GM18907 (cell line): ENCODE data around the gene REC114.
"Not testable (repeated sequence)": the region's sequence is repeated elsewhere in the genome, so short reads cannot be mapped to it uniquely, and the experiment has no call there.

ENCODE experiments used
- ATAC-seq: cut with Tn5 transposase; IDR thresholded peaks from one replicate; pipeline ENCODE4 v1.9.1; 2021; ENCODE audit warnings: mild to moderate bottlenecking, moderate library complexity; ENCODE audit not compliant: unreplicated experiment

REC114 gene

GRCh38 chr15:73454096-73454495 is 11.1 kb downstream of the REC114 start:
- no peak for ATAC-seq

GRCh38 chr15:73455876-73456275 is 12.9 kb downstream of the REC114 start:
- no peak for ATAC-seq

DNA sequence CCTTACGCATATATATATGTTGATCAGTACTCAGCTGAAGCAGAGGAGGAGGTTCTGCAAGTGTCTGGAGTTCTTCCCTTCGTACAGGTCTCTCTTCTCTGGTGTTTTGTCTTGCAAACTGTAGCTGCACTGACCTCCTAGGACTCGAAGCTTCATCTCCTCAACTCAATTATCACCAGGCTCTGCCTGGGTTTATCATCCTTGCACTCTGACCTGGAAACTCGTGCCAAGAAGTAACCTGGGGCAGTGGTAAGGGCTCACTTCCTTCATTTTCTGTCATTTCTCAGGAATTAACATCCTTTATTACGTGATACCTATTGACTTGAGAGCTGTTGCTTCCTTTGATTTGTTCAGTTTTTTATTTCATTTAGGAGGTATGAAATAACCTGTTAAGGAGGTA is 14.4 kb downstream of the REC114 start:
- ATAC-seq = no peak

- no peak for ATAC-seq
Measured at GRCh38 chr15:73460662-73461061, 17.7 kb downstream of the REC114 start.

DNA sequence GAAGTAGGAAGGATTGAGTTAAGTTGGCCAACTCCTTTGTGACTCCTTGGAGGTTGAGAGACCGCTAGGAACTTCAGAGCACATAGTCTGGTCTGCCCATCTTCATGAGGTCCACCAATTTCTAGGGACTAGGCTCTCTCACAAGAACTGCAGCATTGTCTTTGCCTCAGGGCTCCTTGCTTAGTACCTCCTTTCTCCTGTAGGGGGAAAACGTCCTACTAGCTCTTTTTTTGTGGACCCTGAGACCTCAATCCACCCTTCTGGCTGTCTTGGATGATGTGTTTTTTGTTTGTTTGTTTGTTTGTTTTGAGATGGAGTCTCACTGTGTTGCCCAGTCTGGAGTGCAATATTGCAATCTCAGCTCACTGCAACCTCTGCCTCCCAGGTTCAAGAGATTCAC is 21.6 kb downstream of the REC114 start:
- no peak for ATAC-seq

- no peak for ATAC-seq
Measured at GRCh38 chr15:73467758-73468157, 24.8 kb downstream of the REC114 start.

GRCh38 chr15:73474785-73475184 is 31.8 kb downstream of the REC114 start:
- no peak for ATAC-seq

DNA sequence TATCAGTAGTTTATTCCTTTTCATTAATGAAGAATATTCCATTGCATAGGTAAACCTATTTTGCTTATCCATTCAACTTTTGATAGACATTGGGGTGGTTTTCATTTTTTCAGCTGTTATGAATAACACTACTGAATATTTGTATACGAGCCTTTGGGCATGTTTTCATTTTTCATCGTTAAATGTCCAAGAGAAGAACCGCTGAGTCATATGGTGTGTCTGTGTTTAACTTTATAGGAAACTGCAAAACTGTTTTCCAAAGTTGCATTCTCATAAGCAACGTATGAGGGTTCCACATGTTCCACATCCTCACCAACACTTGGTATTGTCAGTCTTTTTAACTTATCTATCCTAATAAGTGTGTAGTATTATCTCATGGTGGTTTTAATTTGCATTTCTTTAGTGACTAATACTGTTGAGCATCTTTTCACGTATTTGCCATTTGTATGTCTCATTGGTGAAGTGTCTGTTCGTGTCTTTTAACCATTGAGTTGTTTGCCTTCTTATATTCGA is 33.8 kb downstream of the REC114 start:
- no peak for ATAC-seq

DNA sequence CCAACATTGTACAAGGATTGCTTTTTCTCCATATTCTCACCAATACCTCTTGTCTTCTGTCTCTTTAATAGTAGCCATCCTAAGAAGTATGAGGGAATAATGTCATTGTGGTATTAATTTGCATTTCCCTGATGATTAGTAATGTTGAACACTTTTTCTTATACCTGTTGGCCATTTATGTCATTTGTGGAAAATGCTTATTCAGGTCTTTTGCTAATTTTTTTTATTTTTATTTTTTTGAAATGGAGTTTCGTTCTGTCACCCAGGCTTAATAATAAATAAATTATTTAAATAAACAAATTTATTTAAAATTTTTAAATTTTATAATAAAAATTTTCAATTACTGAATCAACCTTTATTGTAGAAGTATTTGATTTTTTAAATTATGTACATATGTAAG is 37.1 kb downstream of the REC114 start:
- ATAC-seq = no peak

GRCh38 chr15:73482166-73482565 is 39.2 kb downstream of the REC114 start:
- no peak for ATAC-seq

DNA sequence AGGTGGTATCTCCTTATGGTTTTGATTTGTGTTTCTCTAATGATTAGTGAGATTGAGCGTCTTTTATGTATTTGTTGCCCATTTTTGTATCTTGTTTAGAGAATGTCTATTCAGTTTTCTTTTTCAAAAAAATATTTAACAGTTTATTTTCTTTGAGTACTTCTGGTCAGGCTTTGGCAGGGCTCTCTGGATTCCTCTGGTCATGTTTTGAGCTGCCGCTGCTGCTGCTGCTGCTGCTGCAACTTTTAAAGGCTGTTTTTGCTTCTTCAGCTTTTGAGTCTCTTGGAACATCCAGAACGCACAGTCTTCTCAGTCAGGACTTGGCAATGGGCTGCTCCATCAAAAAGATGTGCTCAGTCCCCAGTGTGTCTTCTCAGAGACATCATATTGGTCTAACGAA is 40.1 kb downstream of the REC114 start:
- no peak for ATAC-seq

GRCh38 chr15:73485372-73485771 is 42.4 kb downstream of the REC114 start:
- ATAC-seq = no peak

- not testable (repeated sequence) for ATAC-seq
Measured at GRCh38 chr15:73485885-73486284, 42.9 kb downstream of the REC114 start.

- ATAC-seq = no peak
Measured at GRCh38 chr15:73488698-73489097, 45.7 kb downstream of the REC114 start.

DNA sequence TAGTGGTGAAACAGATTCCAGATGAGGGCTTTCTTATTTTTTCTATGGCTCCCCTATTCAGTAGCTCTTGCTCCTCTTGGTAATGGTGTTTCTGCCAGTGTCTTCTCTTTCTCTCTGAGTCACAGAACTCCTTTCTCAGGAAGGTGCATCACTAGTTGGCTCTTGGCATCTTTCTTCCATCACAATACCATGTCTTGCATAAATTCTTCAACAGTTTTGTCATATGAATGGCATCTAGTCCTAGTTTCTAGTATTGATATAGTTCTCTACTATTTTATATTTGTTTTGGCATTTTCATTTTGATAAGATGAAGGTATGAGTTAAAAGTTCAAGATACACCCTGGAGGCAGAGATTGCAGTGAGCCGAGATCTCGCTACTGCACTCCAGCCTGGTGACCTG is 51.0 kb downstream of the REC114 start:
- ATAC-seq = no peak

- no peak for ATAC-seq
Measured at GRCh38 chr15:73495181-73495580, 52.2 kb downstream of the REC114 start.

- ATAC-seq = no peak
Measured at GRCh38 chr15:73500696-73501095, 57.7 kb downstream of the REC114 start.

DNA sequence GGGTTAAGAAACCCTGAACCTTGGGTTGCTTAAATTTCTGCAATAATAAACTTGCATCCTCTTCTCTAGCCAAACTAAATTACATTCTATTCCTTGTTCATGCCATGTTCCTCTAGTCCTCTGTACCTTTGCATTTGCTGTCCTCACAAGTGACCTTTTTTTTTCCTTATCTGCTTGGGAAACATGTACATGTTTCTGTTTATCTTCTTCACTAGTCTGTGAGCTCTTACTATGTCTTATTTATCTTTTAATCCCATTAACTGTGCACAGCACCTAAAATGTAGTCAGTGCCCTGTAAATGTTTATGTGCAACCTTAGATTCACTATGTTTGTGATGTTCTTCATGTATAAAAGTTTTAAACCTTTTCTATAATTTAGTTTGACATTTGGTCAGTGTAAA is 61.9 kb downstream of the REC114 start:
- ATAC-seq = no peak

DNA sequence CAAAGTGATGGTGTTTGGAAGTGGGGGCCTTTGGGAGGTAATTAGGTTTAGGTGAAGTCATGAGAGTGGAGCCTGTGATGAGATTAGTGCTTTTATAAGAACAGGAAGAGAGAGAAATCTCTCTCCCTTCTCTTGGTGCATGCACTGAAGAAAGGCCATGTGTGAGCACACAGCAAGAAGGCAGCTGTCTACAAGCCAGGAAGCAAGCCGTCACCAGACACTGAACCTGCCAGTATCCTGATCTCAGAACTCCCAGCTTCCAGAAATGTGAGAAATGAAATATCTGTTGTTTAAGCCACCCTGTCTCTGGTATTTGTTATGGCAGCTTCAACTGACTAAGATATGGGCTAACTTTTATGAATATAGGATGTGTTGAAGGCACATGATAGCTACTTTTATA is 72.6 kb downstream of the REC114 start:
- no peak for ATAC-seq

- ATAC-seq = no peak
Measured at GRCh38 chr15:73517566-73517965, 74.6 kb downstream of the REC114 start.

GRCh38 chr15:73518180-73518862 is 75.4 kb downstream of the REC114 start:
- ATAC-seq = no peak

DNA sequence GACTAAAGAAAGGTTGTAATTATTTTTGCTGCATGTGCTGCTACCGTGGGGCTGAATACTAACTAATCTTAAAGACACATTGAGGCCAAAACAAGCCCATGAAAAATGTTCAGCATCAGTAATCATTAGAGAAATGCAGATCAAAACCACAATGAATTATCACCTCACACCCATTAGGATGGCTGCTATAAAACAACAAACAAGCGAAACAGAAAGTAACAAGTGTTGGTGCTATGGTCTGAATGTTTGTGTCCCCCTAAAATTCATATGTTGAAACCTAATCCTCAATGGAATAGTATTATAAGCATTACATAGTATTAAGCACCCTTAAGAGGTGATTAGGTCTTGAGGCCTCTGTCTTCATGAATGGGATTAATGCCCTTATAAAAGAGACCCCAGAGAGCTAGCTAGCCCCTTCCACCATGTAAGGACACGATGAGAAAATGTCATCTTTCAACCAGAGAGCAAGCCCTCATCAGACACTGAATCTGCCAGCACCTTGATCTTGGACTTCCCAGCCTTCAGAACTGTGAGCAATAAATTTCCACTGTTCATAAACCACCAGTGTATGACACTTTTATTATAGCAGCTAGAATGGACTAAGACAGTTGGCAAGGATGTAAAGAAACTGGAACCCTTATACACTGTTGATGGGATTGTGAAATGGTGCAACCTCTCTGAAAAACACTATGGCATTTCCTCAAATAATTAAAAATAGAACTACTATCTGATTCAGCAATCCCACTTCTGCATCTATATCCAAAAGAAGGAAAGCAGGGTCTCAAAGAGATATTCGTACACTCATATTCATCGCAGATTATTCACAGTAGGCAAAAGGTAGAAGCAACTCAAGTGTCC is 76.1 kb downstream of the REC114 start:
- ATAC-seq = no peak
